Heart left ventricle (tissue), 16 donors: Measurements from ENCODE around the gene TRIP4. TPM values are rescaled to one million over a fixed set of nuclear protein-coding genes. Genes with fewer than 3 reads are reported as not detected.

Experiments
- ATAC-seq, 4 donors: fragments of 200-7000 bp; cut with Tn5 transposase; one replicate each; pipeline ENCODE4 v1.9.1; 2020 to 2022; ENCODE audit warnings: moderate library complexity in 4 of 4, mild to moderate bottlenecking in 3 of 4, moderate number of reproducible peaks in 1 of 4
- DNase-seq, 5 donors: peaks; one replicate each; pipeline ENCODE4 v3.0.0-alpha.2; 2020
- H3K27ac ChIP-seq, 12 donors: fragments of 200-600 bp; sonication (generic) in 4 of 12; one replicate each; pipeline versions ENCODE4 v1.5.0 to v1.8.0; 2016 to 2022; ENCODE audit warnings: mild to moderate bottlenecking in 2 of 12
- H3K27me3 ChIP-seq, 9 donors: fragments of 200-600 bp; sonication (generic) in 2 of 9; one replicate each; pipeline versions ENCODE4 v1.5.1 to v1.8.0; 2016 to 2022; ENCODE audit warnings: mild to moderate bottlenecking in 3 of 9
- H3K36me3 ChIP-seq, 9 donors: fragments of 200-600 bp; sonication (generic) in 2 of 9; one replicate each; pipeline versions ENCODE4 v1.5.0 to v1.8.0; 2018 to 2022; ENCODE audit warnings: mild to moderate bottlenecking in 2 of 9
- H3K4me1 ChIP-seq, 12 donors: fragments of 200-600 bp; sonication (generic) in 4 of 12; one replicate each; pipeline versions ENCODE4 v1.5.0 to v1.8.0; 2016 to 2022; ENCODE audit warnings: mild to moderate bottlenecking in 3 of 12
- H3K4me3 ChIP-seq, 12 donors: fragments of 200-600 bp; sonication (generic) in 4 of 12; one replicate each; pipeline versions ENCODE4 v1.5.0 to v1.8.0; 2017 to 2022; ENCODE audit warnings: mild to moderate bottlenecking in 9 of 12, moderate library complexity in 4 of 12
- H3K9me3 ChIP-seq, 12 donors: fragments of 200-600 bp; sonication (generic) in 4 of 12; one replicate each; pipeline versions ENCODE4 v1.5.0 to v1.8.0; 2016 to 2022; ENCODE audit warnings: mild to moderate bottlenecking in 1 of 12
- CTCF ChIP-seq, 12 donors: fragments of 200-600 bp; sonication (generic) in 4 of 12; IDR thresholded peaks; one replicate each; pipeline versions ENCODE4 v1.5.0 to v1.8.0; 2018 to 2022; ENCODE audit warnings: antibody characterized with exemption in 12 of 12, mild to moderate bottlenecking in 5 of 12
- POLR2A ChIP-seq, 2 donors: fragments of 450-650 bp; IDR thresholded peaks; one replicate each; pipeline ENCODE4 v1.6.1; 2017; ENCODE audit warnings: antibody characterized with exemption in 2 of 2, mild to moderate bottlenecking in 2 of 2, moderate library complexity in 2 of 2
- WGBS, 4 donors: extraction: QIAGEN DNeasy Blood & Tissue Kit in 2 of 4; methylation state at CpG; one replicate each; pipeline versions ENCODE4 v1.1.5 to v1.1.7; 2013 to 2018; 5-methylcytosine and 5-hydroxymethylcytosine counted together
- intact Hi-C, 10 donors: fragments of 100-400 bp; cut with DNase I; formaldehyde crosslinking; loops; one replicate each; pipeline versions ENCODE4 v1.11.1 to v1.14.2; 2022
- polyA plus RNA-seq, 2 donors: library from polyadenylated mRNA; stranded (reverse); fragments of 200-250 nt; gene quantifications; one replicate each; pipeline ENCODE4 v1.2.3, GENCODE V29; 2013
- total RNA-seq, 9 donors: library from RNA; depleted of rRNA in 2 of 9; stranded (reverse); fragments of >200 nt in 2 of 9; fragmentation: NEBNext Ultra II Directional in 3 of 9; extraction: Animal tissue kit (Norgen Biotek cat#: 25700) in 3 of 9; gene quantifications; one replicate each; pipeline versions ENCODE4 v1.1.0 to v1.2.4, GENCODE V29; 2016 to 2023
- donor health status: ischemic (EF 13 %, LVEDD 7.1; RV severe dilation, severe dysfunction).
- donor health status: healthy with polysubstance abuse.
- donor health status: DM: no; HTN: yes; CAD: no.
- donor health status: DM: no; HTN: no; CAD: no.
- donor health status: ischemic (EF 25% LVEDD 6.9; RV normal size, moderate dysfunction).
- donor health status: ischemic (EF 25% LVEDD 5.7; RV mildly dilated, moderate dysfunction).
- donor health status: healthy.
- donor health status: DM: yes; HTN: yes; CAD: no.
- donor health status: ischemic (EF 35%, LVEDD 5.7; RV mildly dilated, moderate dysfunction).
- donor health status: nonischemic (EF 11% LVEDD 7.7; RV severe dilation, severe dysfunction).
- donor health status: DM: yes; HTN: yes; CAD: no.
- donor health status: PGD.
- donor health status: ischemic (EF 29% LVEDD 5.4; RV normal size, mild dysfunction).
- donor health status: nonischemic (EF 23%, LVEDD 6.1; RV moderate dilation, normal function).

TRIP4 gene
- total and polyA plus RNA-seq, 11 donors, result 5.9 to 22.7 (median 15.1) TPM

GRCh38 chr15:64355348-64355943 lies 32.2 kb upstream of the TRIP4 start:
- Histone ChIP-seq H3K4me1 (peaks cover 0 to 38% (median 16%) of the 10 kb centered on the region in 12 donors), H3K4me3 (peak overlapping the region; percentile 59 to 98 (median 84)), H3K36me3 (no peaks in the 10 kb centered on the region), H3K27ac (peak overlapping the region; percentile 16 to 85 (median 76)), H3K9me3 (no peaks in the 10 kb centered on the region), H3K27me3 (no peaks in the 10 kb centered on the region)
- DNase-seq (peak in 2 of 5 donors; percentile 14 to 60), ATAC-seq (peak; percentile 7 to 40 (median 29))
- intact Hi-C loops, result loop anchor here in 8 of 10 donors (5.0 to 10.0 kb wide), 6 partner anchors 131 to 193 kb away; partner anchors contain the start of gene PPIB (in 4 of the 8)
- TF ChIP-seq POLR2A (IDR thresholded peaks at IDR 0.05) (no peak), CTCF (IDR thresholded peaks at IDR 0.05) (no peak)
- WGBS, 4 donors, result 0% methylated on average over 16 to 30 of the region's 30 CpGs

GRCh38 chr15:64355944-64356709 lies 31.5 kb upstream of the TRIP4 start, which contains the start of gene CSNK1G1:
Gene CSNK1G1, minus strand, starts transcription at chr15:64356173. Its CDS starts 55,674 bp downstream, at chr15:64300499.
- WGBS, 4 donors, result 0 to 1% (median 0%) methylated on average over 32 to 42 of the region's 42 CpGs
- intact Hi-C loops, result loop anchor here in 8 of 10 donors (2.0 to 10.0 kb wide), 8 partner anchors 25 to 194 kb away; partner anchors contain the start of genes PPIB (in 4 of the 8), PCLAF (in 1 of the 8) and TRIP4 (in 1 of the 8)
- TF ChIP-seq CTCF (IDR thresholded peaks at IDR 0.05) (peak in 8 of 12 donors; percentile 22 to 52 (median 35)), POLR2A (IDR thresholded peaks at IDR 0.05) (peak in 1 of 2 donors; percentile 34)
- Histone ChIP-seq H3K27ac (peak within 1 kb of the TSS; percentile 16 to 85 (median 76)), H3K27me3 (no peaks in the 10 kb centered on the region), H3K4me3 (peak within 1 kb of the TSS; percentile 59 to 98 (median 84)), H3K4me1 (peaks cover 0 to 32% (median 12%) of the 10 kb centered on the region in 12 donors), H3K9me3 (no peaks in the 10 kb centered on the region), H3K36me3 (no peaks in the 10 kb centered on the region)
- ATAC-seq (peak; percentile 100), DNase-seq (peak; percentile 96 to 97 (median 96))

GRCh38 chr15:64356710-64357040 lies 31.0 kb upstream of the TRIP4 start:
- H3K27ac ChIP-seq, result peak overlapping the region in 10 of 12 donors; percentile 47 to 85 (median 76)
- no peaks in the 10 kb centered on the region for H3K36me3 ChIP-seq
- peak overlapping the region; percentile 59 to 98 (median 84) for H3K4me3 ChIP-seq
- peaks cover 0 to 26% (median 10%) of the 10 kb centered on the region in 12 donors for H3K4me1 ChIP-seq
- ATAC-seq, result no peak
- intact Hi-C loops, result loop anchor here in 8 of 10 donors (2.0 to 10.0 kb wide), 8 partner anchors 24 to 194 kb away; partner anchors contain the start of genes PPIB (in 4 of the 8), PCLAF (in 1 of the 8) and TRIP4 (in 1 of the 8)
- no peaks in the 10 kb centered on the region for H3K27me3 ChIP-seq
- 44 to 58% (median 47%) methylated on average over 5 of the region's 5 CpGs for WGBS, 4 donors
- TF ChIP-seq POLR2A (IDR thresholded peaks at IDR 0.05) (no peak), CTCF (IDR thresholded peaks at IDR 0.05) (peak in 2 of 12 donors; percentile 11 to 15)
- H3K9me3 ChIP-seq, result no peaks in the 10 kb centered on the region
- DNase-seq, result no peak

- Histone ChIP-seq H3K36me3 (no peaks in the 10 kb centered on the region), H3K4me3 (no peak overlapping the region), H3K9me3 (no peaks in the 10 kb centered on the region), H3K27me3 (no peaks in the 10 kb centered on the region), H3K27ac (no peak overlapping the region), H3K4me1 (peaks cover 0 to 7% (median 0%) of the 10 kb centered on the region in 12 donors)
- 87 to 99% (median 97%) methylated on average over 4 of the region's 4 CpGs for WGBS, 4 donors
- ATAC-seq (no peak), DNase-seq (no peak)
- intact Hi-C loops, result no loop called here
- TF ChIP-seq POLR2A (IDR thresholded peaks at IDR 0.05) (no peak), CTCF (IDR thresholded peaks at IDR 0.05) (no peak)
Measured at GRCh38 chr15:64361259-64361658, 26.4 kb upstream of the TRIP4 start.
